ENCODE results near the gene DYRK1A. TPM values are rescaled to one million over a fixed set of nuclear protein-coding genes. Genes with fewer than 3 reads are reported as not detected.
A peak's percentile ranks its signal among the peaks of the same experiment; 100 is the strongest.

The DYRK1A gene
- total RNA-seq, 1 donor from 2014 or later: 32.7 TPM

DNA sequence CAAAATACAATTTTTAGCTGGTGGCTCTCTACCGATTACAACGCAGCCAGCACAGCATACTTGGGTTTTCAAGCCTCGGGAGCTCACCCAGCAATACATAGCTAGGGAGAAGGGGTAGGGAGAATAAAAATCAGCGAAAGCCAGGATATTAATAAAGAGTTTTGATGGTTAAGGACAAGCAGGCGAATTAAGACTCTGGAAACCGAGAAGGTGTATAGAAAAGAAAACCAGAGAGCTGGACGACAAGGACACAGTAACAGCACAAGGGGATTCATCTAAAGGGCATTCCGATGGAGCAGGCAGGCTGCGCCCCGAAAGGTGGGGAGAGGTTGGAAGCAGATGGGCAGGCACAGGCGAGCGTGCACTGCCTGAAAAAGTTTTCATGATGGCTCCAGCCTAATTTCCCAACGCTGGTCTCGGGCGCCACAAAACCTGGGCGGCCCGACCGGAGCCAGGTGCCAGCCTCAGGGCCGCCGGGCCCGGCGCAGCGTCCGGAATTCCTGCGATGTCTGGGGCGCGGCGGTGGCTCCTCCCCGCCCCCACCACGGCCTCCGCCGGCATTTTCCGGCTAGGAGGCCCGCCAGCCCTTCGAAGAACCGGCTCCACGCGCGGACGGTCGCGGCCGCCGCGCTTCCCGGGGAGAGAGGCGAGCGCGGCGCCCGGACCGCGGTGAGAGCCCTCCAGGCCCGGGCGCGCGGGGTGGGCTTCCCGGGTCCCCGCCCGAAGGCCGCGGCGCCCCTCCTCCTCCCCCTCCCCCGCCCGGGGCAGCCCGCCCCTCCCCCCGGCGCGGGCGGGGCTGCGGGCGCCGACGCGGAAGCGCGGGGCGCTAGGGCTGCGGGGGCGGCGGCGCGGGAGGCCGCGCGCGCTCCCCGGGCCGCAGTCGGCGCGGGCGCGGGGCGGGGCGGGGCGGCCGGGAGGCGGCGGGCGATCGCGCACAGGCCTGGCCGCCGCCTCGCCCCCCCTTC, 774 bp upstream of the DYRK1A start:
- peak; percentile 43 for ATAC-seq

GRCh38 chr21:37367336-37367702, 746 bp downstream of the DYRK1A start:
- ATAC-seq: no peak

DNA sequence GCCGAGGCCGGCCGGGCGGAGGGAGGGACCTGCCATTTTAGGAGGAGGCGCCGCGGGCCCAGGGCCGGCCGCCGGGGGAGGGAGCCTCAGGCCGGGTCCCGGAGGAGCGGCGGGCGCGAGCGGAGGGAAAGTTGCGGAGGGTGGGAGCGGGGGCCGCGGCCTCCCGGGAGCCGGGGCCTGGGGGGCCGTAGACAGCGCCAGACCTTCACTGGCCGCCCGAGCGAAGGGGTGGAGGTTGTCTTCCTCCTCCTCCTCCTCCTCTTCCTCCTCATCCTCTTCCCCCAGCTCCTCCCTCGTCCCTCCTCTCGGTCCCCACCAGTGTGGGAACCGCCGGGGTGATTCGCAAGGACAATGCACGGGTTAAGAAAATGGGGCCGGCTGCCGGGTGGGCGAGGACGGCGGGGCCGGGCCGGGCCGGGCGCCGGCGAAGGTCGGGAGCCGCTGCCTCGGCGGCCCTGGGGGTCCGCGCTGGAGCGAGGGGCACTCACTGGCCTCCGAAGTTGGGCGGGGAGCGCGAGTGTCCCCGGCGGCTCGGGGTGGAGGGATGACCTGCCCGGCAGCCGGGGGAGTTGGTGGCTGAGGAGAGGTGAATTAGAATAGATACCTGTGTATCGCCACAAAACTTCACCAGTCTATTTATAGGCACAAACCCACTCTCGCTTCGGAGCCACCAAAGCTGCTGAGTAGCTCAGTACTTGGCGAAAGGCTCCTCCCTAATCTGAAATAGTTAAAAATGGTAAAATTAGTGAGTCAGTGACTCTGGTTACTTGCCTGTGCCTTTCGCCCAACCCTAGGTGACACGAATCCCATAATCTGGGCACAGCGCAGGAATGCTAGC, 1.3 kb downstream of the DYRK1A start:
- ATAC-seq: peak; percentile 41

DNA sequence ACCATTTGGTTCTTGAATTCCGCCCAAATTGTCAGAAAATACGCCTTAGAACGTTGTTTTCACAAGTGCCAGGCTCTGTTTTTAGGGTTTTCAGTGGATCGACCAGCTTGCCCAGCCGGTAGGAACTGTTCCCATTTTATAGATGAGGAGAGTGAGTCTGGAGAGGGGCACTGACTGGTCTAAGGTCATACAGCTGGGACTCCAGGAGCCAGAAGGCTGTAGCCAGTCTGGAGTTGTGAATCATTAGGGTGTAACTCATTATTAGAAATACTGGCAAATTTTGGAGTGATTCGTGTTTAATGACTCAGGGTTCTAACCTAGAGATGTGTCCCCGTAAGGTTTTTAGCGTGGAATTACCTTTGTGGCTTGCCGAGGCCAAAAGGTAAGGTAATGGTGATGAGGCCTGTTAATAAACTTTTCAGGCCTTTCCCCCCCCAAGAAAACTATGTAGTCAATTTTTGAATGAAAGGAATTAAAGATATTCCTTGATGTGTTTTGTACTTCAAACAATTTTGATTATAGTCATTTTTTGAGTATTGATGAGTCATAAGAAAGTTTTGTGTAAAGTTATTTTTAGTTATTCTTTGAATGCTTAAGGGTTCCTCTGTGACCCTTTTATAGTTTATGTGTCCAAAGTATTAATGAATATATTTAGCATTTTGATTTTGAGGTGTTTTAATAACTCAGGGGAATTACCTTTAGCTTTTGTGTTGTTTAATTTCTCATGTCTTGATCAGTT, 2.1 kb downstream of the DYRK1A start:
- peak; percentile 48 for ATAC-seq

GRCh38 chr21:37369307-37369854, 2.8 kb downstream of the DYRK1A start:
- ATAC-seq: no peak

- ATAC-seq: no peak
Observed at GRCh38 chr21:37370152-37371040, 3.8 kb downstream of the DYRK1A start.

GRCh38 chr21:37371041-37371397, 4.4 kb downstream of the DYRK1A start:
- no peak for ATAC-seq

- no peak for ATAC-seq
Observed at GRCh38 chr21:37372127-37372731, 5.7 kb downstream of the DYRK1A start.

- ATAC-seq: no peak
Observed at GRCh38 chr21:37372951-37373350, 6.4 kb downstream of the DYRK1A start.

DNA sequence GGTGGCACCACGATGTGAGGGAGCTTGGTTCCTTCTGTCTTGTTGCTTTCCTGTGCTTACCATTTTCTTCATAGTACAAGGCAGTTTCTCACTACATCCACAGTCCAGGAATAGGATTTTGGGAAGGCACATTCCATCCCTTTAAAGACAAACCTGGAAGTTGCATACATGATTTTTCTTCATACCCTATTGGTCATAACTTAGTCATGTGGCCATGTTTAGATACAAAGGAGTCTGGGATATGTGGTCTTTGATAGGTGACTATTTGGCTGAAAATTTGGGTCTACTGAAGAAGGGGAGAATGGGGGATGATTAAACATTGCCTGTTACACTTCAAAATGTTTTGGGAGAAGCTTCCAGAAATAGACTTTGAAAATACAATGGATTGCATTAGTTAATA, 7.0 kb downstream of the DYRK1A start:
- no peak for ATAC-seq

- ATAC-seq: no peak
Observed at GRCh38 chr21:37374027-37374426, 7.5 kb downstream of the DYRK1A start.

- ATAC-seq: no peak
Observed at GRCh38 chr21:37375866-37376574, 9.4 kb downstream of the DYRK1A start.

DNA sequence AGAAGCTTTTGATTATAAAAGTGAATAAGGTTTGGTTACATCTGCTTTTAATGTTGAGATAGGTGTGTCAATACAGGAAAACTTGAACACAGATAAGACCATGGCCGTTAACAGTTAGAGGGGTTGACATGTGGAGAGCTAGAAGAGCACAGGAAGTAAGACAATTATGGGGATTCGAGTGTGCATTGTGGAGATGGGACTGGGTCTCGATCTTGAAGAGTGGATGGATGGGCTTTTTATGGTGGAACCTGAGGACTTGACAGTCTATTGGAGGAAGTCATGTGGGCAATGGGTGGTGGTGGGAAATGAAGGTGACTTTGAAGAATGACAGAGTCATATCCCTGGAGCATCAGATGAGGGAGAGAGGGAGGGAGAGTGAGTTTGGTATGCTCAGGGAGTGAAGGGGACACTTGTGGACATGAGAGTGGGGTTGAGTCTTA, 12.1 kb downstream of the DYRK1A start:
- no peak for ATAC-seq

GRCh38 chr21:37380349-37381323, 14.1 kb downstream of the DYRK1A start:
- ATAC-seq: peak; percentile 62

DNA sequence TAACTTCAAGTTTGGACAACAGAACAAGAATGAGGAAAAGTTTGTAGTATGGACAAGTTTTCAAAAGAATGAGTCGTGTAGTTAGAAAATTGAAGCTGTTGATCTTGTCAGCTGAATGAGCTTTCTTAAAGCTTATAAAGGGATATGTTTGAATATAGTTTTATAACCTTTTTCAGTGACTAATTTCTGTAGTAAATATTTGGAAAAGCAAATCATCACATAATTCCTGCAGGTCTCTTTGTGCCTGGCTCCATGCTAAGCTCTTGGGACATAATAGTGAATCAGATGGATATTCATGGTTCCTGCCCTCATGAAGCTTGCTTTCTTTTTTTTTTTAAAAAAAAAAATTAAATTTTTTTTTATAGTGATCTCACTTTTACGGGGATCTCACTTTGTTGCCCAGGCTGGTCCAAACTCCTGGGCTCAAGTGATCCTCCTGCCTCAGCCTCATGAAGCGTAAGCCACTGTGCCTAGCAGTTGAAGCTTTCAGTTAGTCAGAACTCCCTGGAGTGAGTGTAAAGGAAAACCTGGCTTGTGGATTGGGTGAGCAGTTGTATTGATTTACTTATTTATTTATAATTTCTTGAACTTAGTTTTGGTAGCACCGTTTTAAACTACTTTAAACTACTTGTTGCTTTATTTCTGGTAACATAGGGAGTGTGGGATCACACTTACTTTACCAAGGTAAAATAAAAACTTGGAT, 15.5 kb downstream of the DYRK1A start:
- no peak for ATAC-seq

DNA sequence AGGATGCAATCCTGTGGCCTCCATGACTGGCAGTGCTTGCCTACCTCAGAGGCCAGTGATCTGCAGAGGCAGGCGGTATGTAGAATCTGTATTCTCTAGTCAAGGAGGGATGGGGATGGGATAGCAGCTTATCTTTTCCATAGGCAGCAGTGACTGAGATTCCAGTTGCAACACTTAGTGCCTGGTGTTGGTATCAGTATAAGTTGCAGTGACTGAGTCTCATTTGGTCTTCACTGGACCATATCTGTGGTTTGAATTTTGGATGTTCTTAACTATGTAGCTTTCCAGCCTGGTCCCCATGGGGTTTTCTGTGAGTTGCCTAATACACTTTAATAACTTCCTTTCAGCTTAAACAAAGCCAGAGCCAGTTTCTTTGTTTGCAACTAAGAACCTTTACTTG, 16.5 kb downstream of the DYRK1A start:
- ATAC-seq: no peak

DNA sequence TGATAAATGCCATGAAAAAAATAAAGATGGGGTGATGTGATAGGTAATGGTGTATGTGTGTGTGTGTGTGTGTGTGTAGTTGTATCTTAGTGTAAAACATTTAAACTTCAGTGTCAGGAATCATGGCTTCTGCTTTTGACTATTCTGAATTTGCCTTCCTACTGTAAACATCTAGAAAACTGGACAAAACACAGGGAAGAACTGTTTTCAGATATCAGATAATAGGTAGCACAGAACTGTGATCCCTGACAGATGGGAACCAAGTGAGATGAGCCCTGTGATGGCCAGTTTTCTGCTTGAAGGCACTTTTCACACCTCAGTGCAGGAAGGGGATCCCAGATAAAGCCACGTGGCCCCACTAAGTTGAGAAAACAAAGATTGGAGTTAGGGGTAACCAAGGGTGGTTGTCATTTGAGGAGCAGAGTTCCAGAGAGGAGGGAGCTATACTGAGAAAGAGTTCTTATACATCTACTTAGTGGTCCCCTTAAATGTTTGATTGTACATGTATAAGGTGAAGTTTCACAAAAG, 17.3 kb downstream of the DYRK1A start:
- no peak for ATAC-seq

DNA sequence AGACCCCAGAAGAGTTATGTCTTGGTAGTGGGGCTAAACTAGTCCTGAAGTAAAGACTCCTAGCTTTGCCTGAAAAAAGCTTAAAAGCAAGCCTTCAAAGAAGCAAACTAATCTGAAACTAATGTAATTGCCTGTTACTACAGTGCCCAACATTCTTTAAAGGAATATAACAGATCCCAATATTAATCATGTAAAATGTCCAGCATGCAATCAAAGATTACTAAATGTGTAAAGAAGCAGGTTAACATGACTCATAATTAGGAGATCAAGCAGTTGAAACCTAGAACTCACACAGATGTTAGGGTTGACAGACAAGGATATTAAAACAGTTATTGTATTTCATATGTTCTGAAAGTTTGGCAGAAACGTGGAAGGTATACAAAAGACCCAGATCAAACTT, 17.8 kb downstream of the DYRK1A start:
- peak; percentile 39 for ATAC-seq

Data from esophagus mucosa (tissue), 1 donor.